ENCODE measurements around the gene PCDHGB2.
"Not testable (repeated sequence)": the region's sequence is repeated elsewhere in the genome, so short reads cannot be mapped to it uniquely, and the experiment has no call there.

The PCDHGB2 gene

DNA sequence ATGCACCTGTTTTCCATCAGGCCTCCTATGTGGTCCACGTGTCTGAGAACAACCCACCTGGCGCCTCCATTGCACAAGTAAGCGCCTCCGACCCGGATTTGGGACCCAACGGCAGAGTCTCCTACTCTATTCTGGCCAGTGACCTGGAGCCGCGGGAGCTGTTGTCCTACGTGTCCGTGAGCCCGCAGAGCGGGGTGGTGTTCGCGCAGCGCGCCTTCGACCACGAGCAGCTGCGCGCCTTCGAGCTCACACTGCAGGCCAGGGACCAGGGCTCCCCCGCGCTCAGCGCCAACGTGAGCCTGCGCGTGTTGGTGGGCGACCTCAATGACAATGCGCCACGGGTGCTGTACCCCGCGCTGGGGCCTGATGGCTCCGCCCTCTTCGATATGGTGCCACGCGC lies 8.2 kb upstream of the PCDHGB2 start:
- DNase-seq = no peak

DNA sequence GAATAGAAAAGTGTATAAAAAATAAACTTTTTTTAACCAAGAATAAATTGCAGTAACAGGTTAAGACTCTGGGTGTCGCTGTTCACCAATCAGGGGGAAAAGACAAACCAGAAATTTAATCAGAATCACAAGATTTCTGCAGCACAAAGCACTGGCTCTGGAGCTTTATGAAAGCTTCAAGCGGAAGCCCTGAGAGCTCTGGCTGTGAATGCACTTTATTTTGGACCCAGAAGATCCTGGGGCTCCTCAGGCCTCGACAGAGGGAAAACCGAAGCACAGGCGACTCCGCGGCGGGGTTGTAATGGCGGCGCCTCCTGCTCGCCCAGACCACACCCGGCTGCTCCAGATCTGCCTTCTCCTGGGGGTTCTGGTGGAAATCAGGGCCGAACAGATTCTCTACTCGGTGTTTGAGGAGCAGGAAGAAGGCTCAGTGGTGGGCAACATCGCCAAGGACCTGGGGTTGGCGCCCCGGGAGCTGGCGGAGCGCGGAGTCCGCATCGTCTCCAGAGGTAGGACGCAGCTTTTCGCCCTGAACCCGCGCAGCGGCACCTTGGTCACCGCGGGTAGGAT lies 4.8 kb upstream of the PCDHGB2 start, which contains the start of gene PCDHGA4:
Gene PCDHGA4, plus strand, starts transcription at position 122 of the 570 bp plus-strand sequence. Its CDS starts 87 bp downstream, at position 209.
- peak; percentile 26 for DNase-seq

DNA sequence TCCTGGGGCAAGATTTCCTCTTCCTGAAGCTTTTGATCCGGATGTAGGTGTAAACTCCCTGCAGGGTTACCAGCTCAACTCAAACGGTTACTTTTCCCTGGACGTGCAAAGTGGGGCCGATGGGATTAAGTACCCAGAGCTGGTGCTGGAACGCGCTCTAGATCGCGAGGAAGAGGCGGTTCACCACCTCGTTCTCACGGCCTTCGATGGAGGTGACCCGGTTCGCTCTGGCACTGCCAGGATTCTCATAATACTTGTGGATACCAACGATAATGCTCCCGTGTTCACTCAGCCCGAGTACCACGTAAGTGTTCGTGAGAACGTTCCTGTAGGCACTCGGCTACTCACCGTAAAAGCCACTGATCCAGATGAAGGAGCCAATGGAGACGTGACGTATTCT lies 4.2 kb upstream of the PCDHGB2 start:
- no peak for DNase-seq

DNA sequence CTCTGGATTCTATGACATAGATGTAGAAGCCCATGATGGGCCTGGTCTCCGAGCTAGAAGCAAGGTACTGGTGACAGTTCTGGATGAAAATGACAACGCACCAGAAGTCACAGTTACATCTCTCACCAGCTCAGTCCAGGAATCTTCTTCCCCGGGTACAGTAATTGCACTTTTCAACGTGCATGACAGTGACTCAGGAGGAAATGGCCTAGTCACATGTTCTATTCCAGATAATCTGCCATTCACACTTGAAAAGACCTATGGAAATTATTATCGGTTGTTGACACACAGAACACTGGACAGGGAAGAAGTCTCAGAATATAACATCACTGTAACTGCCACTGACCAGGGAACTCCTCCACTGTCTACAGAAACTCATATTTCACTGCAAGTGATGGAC lies 3.7 kb upstream of the PCDHGB2 start:
- DNase-seq = no peak

- no peak for DNase-seq
Measured at GRCh38 chr5:141356950-141357349, 2.8 kb upstream of the PCDHGB2 start.

DNA sequence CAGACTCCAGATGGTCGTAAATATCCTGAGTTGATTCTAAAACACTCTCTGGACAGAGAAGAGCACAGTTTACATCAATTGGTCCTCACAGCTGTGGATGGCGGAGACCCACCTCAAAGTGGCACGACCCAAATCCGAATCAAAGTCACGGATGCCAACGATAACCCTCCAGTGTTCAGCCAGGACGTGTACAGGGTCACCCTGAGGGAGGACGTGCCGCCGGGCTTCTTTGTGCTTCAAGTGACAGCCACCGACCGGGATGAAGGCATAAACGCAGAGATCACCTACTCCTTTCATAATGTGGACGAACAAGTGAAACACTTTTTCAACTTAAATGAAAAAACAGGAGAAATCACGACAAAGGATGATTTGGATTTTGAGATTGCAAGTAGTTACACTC lies 891 bp downstream of the PCDHGB2 start:
- DNase-seq = no peak

GRCh38 chr5:141362719-141363118 lies 2.9 kb downstream of the PCDHGB2 start:
- no peak for DNase-seq

DNA sequence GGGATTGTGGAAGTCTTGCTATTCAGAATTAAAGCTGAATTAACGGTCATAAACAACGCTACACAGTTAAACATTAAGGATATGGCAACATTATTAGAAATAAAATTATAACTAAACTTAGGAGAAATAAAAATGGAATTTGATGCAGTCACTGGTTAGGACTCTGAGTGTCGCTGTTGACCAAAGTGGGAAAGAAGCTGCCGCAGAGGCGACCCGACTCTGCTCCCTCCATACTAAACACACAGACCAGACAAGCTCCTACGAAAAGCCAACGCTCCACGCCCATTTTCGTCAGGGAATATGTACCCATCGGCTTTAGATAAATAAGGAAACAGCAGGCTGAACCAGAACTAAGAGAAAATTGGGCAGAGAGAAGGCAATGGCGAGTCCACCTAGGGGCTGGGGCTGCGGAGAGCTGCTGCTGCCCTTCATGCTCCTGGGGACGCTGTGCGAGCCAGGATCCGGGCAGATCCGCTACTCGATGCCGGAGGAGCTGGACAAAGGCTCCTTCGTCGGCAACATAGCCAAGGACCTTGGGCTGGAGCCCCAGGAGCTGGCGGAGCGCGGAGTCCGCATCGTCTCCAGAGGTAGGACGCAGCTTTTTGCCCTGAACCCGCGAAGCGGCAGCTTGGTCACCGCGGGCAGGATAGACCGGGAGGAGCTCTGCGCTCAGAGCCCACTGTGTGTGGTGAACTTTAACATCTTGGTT lies 4.3 kb downstream of the PCDHGB2 start, which contains the start of gene PCDHGA5:
Gene PCDHGA5, plus strand, starts transcription at position 211 of the 709 bp plus-strand sequence. Its CDS starts 169 bp downstream, at position 380.
- DNase-seq = no peak

GRCh38 chr5:141366016-141366896 lies 6.5 kb downstream of the PCDHGB2 start:
- DNase-seq = no peak

- DNase-seq = peak; percentile 69
Measured at GRCh38 chr5:141369994-141370848, 10.4 kb downstream of the PCDHGB2 start, which contains the start of gene PCDHGB3. Gene PCDHGB3 (plus strand): TSS chr5:141370242. CDS start chr5:141370395, 153 bp downstream.

DNA sequence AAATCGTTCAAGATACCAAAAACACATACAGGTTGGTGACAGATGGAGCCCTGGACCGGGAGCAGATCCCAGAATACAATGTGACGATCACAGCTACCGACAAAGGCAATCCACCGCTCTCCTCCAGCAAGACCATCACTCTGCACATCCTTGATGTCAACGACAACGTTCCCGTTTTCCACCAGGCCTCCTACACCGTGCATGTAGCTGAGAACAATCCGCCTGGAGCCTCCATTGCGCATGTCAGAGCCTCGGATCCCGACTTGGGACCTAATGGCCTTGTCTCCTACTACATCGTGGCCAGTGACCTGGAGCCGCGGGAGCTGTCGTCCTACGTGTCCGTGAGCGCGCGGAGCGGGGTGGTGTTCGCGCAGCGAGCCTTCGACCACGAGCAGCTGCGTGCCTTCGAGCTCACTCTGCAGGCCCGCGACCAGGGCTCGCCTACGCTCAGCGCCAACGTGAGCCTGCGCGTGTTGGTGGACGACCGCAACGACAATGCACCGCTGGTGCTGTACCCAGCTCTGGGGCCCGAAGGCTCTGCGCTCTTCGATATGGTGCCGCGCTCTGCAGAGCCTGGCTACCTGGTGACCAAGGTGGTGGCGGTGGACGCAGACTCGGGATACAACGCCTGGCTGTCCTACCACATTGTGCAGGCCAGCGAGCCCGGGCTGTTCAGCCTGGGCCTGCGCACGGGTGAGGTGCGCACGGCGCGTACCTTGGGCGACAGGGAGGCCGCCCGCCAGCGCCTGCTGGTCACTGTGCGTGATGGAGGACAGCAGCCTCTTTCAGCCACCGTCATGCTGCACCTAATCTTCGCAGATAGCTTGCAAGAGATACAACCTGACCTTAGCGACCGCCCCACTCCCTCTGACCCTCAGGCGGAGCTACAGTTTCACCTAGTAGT lies 12.0 kb downstream of the PCDHGB2 start:
- DNase-seq = no peak

DNA sequence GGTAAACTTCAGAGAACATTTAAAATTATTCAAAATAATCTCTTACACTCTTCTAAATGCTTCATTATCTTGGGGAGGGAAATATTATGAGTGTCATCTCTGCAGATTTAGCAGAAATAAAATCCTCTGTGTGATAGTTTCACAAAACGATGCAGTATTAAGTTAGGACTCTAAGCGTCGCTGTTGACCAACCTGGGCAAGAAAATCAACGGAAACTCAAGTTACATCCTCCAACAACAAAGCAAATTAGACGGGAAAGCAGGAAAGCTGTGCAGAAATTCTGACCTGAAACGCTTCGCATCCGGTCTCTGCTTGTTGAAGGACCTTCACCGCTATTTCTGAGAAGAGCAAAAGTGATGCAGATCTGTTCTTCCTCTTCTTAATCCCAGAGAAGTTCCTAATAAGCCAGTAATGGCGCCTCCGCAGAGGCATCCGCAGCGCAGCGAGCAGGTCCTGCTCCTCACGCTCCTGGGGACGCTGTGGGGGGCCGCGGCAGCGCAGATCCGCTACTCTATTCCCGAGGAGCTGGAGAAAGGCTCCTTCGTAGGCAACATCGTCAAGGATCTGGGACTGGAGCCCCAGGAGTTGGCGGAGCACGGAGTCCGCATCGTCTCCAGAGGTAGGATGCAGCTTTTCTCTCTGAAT lies 14.0 kb downstream of the PCDHGB2 start, which contains the start of gene PCDHGA6:
Gene PCDHGA6, plus strand, starts transcription at position 219 of the 645 bp plus-strand sequence. Its CDS starts 193 bp downstream, at position 412.
- DNase-seq = peak; percentile 38

- DNase-seq = no peak
Measured at GRCh38 chr5:141374627-141375026, 14.8 kb downstream of the PCDHGB2 start.

DNA sequence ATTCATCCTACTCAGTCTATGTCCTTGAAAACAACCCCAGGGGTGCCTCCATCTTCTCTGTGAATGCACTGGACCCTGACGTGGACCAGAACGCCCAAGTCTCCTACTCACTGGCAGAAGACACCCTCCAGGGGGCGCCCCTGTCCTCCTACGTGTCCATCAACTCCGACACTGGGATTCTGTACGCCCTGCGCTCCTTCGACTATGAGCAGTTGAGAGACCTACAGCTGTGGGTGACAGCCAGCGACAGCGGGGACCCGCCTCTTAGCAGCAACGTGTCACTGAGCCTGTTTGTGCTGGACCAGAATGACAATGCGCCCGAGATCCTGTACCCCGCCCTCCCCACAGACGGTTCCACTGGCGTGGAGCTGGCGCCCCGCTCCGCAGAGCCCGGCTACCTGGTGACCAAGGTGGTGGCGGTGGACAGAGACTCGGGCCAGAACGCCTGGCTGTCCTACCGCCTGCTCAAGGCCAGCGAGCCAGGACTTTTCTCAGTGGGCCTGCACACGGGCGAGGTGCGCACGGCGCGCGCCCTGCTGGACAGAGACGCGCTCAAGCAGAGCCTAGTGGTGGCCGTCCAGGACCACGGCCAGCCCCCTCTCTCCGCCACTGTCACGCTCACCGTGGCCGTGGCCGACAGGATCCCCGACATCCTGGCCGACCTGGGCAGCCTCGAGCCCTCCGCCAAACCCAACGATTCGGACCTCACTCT lies 15.8 kb downstream of the PCDHGB2 start:
- not testable (repeated sequence) for DNase-seq

DNA sequence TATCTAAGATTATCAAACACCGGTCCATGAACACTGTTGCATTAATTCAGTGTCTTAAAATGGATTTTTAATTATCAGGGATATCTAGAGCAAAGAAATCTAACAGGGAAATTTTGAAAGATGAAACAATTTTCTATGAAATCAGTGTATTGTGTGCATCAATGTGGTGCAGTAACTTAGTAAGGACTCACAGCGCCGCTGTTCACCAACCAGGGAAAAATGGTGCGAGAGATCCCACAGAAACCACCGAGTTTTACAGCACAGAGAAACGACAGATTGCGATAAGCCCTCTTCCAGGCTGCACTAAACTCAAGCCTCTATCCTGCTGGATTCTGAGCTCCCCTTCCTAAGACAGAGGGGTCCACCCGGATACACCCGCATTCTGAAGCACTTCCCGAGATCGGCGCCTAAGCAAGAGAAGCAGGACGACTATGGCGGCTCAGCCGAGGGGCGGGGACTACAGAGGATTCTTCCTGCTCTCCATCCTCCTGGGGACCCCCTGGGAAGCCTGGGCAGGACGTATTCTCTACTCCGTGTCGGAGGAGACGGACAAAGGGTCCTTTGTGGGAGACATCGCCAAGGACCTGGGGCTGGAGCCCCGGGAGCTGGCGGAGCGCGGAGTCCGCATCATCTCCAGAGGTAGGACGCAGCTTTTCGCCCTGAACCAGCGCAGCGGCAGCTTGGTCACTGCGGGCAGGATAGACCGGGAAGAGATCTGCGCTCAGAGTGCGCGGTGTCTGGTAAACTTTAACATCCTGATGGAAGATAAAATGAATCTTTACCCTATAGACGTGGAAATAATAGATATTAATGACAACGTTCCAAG lies 22.9 kb downstream of the PCDHGB2 start, which contains the start of gene PCDHGA7:
Gene PCDHGA7, plus strand, starts transcription at position 274 of the 826 bp plus-strand sequence. Its CDS starts 158 bp downstream, at position 432.
- peak; percentile 24 for DNase-seq

DNA sequence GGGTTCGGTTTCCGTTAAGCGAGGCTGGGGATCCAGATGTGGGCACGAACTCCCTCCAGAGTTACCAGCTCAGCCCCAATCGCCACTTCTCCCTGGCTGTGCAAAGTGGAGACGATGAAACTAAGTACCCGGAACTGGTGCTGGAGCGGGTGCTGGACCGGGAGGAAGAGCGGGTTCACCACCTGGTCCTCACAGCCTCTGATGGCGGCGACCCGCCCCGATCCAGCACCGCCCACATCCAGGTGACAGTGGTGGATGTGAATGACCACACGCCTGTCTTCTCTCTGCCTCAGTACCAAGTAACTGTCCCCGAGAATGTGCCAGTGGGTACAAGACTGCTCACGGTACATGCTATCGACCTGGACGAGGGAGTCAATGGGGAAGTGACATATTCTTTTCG lies 23.6 kb downstream of the PCDHGB2 start:
- DNase-seq = no peak

DNA sequence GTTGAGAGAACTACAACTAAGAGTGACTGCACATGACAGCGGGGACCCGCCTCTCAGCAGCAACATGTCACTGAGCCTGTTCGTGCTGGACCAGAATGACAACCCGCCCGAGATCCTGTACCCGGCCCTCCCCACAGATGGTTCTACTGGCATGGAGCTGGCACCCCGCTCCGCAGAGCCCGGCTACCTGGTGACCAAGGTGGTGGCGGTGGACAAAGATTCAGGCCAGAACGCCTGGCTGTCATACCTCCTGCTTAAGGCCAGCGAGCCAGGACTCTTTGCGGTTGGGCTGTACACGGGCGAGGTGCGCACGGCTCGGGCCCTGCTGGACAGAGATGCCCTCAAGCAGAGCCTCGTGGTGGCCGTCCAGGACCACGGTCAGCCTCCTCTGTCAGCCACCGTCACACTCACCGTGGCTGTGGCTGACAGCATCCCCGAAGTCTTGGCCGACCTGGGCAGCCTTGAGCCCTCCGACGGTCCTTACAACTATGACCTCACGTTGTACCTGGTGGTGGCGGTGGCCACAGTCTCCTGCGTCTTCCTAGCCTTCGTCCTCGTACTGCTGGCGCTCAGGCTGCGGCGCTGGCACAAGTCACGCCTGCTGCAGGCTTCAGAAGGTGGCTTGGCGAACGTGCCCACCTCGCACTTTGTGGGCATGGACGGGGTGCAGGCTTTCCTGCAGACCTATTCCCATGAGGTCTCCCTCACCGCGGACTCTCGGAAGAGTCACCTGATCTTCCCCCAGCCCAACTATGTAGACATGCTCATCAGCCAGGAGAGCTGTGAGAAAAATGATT lies 24.9 kb downstream of the PCDHGB2 start:
- no peak for DNase-seq
